ENCODE data around the gene GJB3.

Gene GJB3

DNA sequence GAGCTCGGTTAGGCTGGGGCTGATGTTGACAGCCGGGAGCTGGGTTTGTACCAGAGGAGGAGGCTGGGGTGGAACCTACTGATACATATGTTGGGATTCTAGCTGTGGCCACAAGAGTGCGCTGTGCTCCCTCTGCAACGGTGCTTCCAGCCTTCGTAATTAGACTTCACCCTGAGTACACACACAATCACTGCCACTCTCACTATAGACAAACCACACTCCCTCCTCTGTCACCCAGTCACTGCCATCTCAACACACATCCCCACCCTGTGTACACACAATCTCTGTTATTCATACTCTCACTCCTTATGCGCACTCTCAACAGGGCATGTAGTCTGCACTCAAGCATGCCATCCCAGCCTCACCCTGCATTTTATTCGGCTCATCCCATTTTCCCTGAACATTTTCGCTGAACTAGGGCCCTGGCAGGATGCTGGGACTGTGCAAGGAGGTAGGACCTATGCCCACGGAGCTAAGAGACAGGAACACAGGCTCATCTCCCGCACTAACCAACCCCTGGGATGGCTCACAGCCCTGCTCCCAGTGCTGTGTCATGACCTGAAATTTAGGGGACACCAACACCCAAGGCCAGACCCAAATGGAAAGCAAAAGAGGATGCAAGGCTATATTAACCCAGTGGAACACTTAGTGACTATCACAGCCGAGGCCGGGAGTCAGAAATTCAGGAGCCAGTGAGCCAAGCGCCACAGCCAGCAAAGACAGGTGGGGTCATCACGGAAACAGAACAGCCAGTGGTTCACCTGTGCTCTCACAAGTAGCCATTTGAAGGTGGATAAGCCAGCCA is 5.7 kb downstream of the GJB3 start:
- H3K4me1 ChIP-seq (ENCODE audit: insufficient read depth, insufficient read length) = peaks cover 6% of the 10 kb centered on the region

DNA sequence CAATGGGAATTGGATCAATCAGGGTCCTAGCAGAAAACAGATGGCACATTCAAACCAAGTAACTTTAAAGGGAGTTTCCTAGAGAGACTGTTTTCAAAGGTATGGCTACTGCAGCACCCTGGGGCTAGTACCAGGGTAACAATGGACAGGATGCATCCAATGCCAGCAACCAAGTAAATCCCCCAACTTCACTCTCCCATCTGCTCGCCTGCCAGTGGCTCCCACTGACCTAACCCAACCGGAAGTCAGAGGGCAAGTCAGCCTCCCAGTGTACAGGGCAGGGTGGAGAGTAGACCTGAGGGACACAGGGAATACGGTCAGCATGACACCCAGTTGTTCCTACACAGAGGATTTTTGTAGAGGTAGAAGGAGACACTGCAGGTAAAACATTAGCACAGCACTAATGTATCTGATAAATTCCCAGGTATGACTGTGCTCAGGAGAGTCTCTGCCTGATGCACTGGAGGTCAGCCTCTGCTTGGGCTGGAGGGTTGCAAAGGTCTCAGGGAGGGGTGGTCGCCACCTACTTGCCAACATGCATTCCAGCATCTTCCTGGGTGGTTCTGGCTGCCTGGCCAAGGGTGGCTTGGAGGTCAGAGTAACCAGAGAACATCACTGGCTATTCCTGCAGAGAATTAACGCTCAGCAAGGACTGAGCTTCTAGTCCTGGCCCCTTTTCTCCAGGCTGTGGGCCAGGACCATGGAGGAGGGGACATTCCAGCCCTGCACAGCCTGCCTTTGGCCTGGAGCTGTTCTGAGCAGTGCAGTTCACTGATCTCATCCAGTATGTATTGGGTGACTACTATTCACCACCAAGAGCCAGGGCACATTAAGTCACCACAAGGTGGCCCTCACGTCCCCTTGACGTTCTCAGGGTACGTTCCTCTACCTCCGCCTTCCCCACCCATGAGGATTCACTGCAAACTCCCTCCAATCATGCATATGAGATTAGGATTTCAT is 6.7 kb downstream of the GJB3 start:
- Histone ChIP-seq H3K4me1 (ENCODE audit: insufficient read depth, insufficient read length) (peaks cover 3% of the 10 kb centered on the region), H3K4me3 (ENCODE audit: insufficient read length, low read depth) (no peak overlapping the region), H3K9me3 (ENCODE audit: insufficient read depth, low read length) (no peaks in the 10 kb centered on the region), H3K36me3 (ENCODE audit: insufficient read depth, insufficient read length, low read length) (no peaks in the 10 kb centered on the region), H3K27me3 (ENCODE audit: insufficient read depth, insufficient read length) (peaks cover 7% of the 10 kb centered on the region), H3K9ac (ENCODE audit: insufficient read length, low read depth) (no peak overlapping the region)
- DNase-seq (ENCODE audit: low read depth, low spot score) = no peak
- TF ChIP-seq YY1 (IDR thresholded peaks at IDR 0.05; ENCODE audit: insufficient read depth, insufficient read length) = no peak
- no peak for TF ChIP-seq SUZ12 (IDR thresholded peaks at IDR 0.05; ENCODE audit: extremely low read depth, insufficient read depth, insufficient read length)
- no peak for TF ChIP-seq ZNF274 (IDR thresholded peaks at IDR 0.05; ENCODE audit: low read depth, low read length)

More for the DNA sequence above, 5.7 kb downstream of the GJB3 start:
- no peaks in the 10 kb centered on the region for H3K9me3 ChIP-seq (ENCODE audit: insufficient read depth, low read length)
- H3K27me3 ChIP-seq (ENCODE audit: insufficient read depth, insufficient read length) = peaks cover 17% of the 10 kb centered on the region
- peak; percentile 77 for DNase-seq (ENCODE audit: low read depth, low spot score)
- TF ChIP-seq SUZ12 (IDR thresholded peaks at IDR 0.05; ENCODE audit: extremely low read depth, insufficient read depth, insufficient read length) (no peak), ZNF274 (IDR thresholded peaks at IDR 0.05; ENCODE audit: low read depth, low read length) (no peak), YY1 (IDR thresholded peaks at IDR 0.05; ENCODE audit: insufficient read depth, insufficient read length) (no peak)
- no peaks in the 10 kb centered on the region for H3K36me3 ChIP-seq (ENCODE audit: insufficient read depth, insufficient read length, low read length)
- H3K9ac ChIP-seq (ENCODE audit: insufficient read length, low read depth) = peak overlapping the region; percentile 1
- no peak overlapping the region for H3K4me3 ChIP-seq (ENCODE audit: insufficient read length, low read depth)

DNA sequence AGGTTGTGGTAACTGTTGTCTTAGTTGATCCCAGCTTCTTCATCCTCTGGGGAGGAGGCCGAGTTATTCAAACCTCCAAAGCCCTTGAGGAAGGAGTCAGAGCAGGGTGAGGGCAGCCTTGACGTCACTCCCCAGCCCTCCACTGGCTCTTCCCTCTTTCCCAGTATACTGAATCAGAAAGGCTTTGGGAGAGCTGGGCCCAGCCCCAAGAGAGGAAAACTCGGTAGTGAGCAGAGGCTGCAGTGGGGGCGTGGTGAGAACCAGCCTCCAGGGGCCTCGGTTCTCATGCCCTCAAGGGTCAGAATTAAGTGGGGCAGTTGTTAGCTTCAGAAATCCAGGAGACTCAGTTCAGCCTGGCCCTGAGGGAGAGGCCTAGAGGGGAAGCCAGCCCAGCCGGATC is 10.0 kb downstream of the GJB3 start:
- Histone ChIP-seq H3K9me3 (ENCODE audit: insufficient read depth, low read length) (no peaks in the 10 kb centered on the region), H3K4me3 (ENCODE audit: insufficient read length, low read depth) (no peak overlapping the region), H3K27me3 (ENCODE audit: insufficient read depth, insufficient read length) (no peaks in the 10 kb centered on the region)

DNA sequence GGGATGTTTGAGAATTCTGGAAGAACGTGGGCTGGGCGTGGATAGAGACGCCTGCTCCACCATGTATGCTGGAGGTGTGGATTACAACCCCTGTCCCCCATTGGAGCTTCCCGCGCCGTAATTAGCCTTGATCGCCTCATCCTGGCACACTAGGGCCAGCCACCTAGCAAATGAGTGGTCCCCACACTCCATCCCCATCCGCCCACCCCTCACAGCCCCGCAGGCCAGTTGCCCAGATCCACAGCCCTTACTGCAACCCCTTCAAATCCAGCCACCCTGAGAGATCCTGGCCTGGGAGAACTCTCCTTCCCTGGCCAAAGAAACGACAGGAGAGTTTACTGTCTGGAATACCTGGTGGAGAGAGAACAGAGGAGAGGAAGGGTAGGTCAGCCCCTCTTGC is 11.4 kb downstream of the GJB3 start:
- TF ChIP-seq ZNF274 (IDR thresholded peaks at IDR 0.05; ENCODE audit: low read depth, low read length) (no peak), SUZ12 (IDR thresholded peaks at IDR 0.05; ENCODE audit: extremely low read depth, insufficient read depth, insufficient read length) (no peak), YY1 (IDR thresholded peaks at IDR 0.05; ENCODE audit: insufficient read depth, insufficient read length) (no peak)
- no peak for DNase-seq (ENCODE audit: low read depth, low spot score)
- H3K9ac ChIP-seq (ENCODE audit: insufficient read length, low read depth) = no peak overlapping the region
- no peaks in the 10 kb centered on the region for H3K36me3 ChIP-seq (ENCODE audit: insufficient read depth, insufficient read length, low read length)
- H3K4me1 ChIP-seq (ENCODE audit: insufficient read depth, insufficient read length) = peaks cover 4% of the 10 kb centered on the region
- H3K27me3 ChIP-seq (ENCODE audit: insufficient read depth, insufficient read length) = no peaks in the 10 kb centered on the region
- H3K4me3 ChIP-seq (ENCODE audit: insufficient read length, low read depth) = no peak overlapping the region
- H3K9me3 ChIP-seq (ENCODE audit: insufficient read depth, low read length) = no peaks in the 10 kb centered on the region

More for the DNA sequence above, 10.0 kb downstream of the GJB3 start:
- no peaks in the 10 kb centered on the region for H3K36me3 ChIP-seq (ENCODE audit: insufficient read depth, insufficient read length, low read length)
- H3K9ac ChIP-seq (ENCODE audit: insufficient read length, low read depth) = no peak overlapping the region
- no peak for TF ChIP-seq ZNF274 (IDR thresholded peaks at IDR 0.05; ENCODE audit: low read depth, low read length)
- no peak for TF ChIP-seq SUZ12 (IDR thresholded peaks at IDR 0.05; ENCODE audit: extremely low read depth, insufficient read depth, insufficient read length)
- no peak for TF ChIP-seq YY1 (IDR thresholded peaks at IDR 0.05; ENCODE audit: insufficient read depth, insufficient read length)
- H3K4me1 ChIP-seq (ENCODE audit: insufficient read depth, insufficient read length) = peaks cover 3% of the 10 kb centered on the region
- no peak for DNase-seq (ENCODE audit: low read depth, low spot score)

DNA sequence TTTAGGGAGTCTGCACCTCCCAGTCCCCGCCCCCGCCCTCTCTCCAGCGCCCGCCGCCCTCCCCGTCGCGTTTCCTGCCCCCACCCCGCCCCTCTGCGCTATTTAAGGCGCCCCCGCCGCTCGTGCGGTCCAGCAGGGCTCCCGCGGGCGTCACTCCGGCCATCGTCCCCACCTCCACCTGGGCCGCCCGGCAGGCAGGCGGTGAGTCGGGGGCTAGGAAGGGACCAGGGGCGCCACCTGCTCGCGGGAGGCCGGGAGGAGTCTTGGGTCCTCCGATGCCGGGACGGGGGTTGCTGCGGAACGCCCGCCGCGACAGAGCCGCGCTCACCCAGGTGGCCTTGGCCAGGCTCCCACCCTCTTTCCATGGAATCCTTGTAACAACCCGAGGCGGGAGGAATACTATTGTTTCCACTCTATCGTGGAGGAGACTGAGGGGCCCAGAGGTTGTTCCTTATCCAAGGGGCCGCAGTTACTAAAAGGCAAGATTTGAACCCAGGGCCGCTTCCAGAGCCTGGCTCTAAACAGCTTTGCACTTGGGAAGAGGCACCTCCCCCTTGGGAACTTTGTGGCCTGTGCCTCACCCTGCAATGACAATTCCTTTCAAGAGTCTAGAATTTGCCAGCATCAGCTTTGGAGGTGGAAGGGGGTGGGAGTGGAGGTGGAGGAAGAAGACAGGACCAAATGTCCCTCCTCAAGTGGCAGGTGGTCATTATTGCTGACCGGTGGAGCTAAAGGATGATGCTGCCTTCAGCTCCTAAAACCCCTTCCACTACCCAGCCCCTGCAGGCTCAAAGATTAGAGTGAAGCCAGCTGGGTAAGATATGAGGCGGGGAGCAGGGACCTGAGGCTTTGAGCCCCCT is 12.1 kb downstream of the GJB3 start, which contains the start of gene GJA4:
TSS of gene GJA4 (plus strand) at position 132 of the 860 bp plus-strand sequence. CDS start 1,215 bp downstream, outside the sequence.
- H3K4me1 ChIP-seq (ENCODE audit: insufficient read depth, insufficient read length) = peaks cover 4% of the 10 kb centered on the region
- no peaks in the 10 kb centered on the region for H3K36me3 ChIP-seq (ENCODE audit: insufficient read depth, insufficient read length, low read length)
- TF ChIP-seq ZNF274 (IDR thresholded peaks at IDR 0.05; ENCODE audit: low read depth, low read length) = no peak
- TF ChIP-seq SUZ12 (IDR thresholded peaks at IDR 0.05; ENCODE audit: extremely low read depth, insufficient read depth, insufficient read length) = no peak
- no peak for TF ChIP-seq YY1 (IDR thresholded peaks at IDR 0.05; ENCODE audit: insufficient read depth, insufficient read length)
- H3K9ac ChIP-seq (ENCODE audit: insufficient read length, low read depth) = no peak within 1 kb of the TSS
- no peak within 1 kb of the TSS for H3K4me3 ChIP-seq (ENCODE audit: insufficient read length, low read depth)
- H3K27me3 ChIP-seq (ENCODE audit: insufficient read depth, insufficient read length) = no peaks in the 10 kb centered on the region
- no peaks in the 10 kb centered on the region for H3K9me3 ChIP-seq (ENCODE audit: insufficient read depth, low read length)
- no peak for DNase-seq (ENCODE audit: low read depth, low spot score)

DNA sequence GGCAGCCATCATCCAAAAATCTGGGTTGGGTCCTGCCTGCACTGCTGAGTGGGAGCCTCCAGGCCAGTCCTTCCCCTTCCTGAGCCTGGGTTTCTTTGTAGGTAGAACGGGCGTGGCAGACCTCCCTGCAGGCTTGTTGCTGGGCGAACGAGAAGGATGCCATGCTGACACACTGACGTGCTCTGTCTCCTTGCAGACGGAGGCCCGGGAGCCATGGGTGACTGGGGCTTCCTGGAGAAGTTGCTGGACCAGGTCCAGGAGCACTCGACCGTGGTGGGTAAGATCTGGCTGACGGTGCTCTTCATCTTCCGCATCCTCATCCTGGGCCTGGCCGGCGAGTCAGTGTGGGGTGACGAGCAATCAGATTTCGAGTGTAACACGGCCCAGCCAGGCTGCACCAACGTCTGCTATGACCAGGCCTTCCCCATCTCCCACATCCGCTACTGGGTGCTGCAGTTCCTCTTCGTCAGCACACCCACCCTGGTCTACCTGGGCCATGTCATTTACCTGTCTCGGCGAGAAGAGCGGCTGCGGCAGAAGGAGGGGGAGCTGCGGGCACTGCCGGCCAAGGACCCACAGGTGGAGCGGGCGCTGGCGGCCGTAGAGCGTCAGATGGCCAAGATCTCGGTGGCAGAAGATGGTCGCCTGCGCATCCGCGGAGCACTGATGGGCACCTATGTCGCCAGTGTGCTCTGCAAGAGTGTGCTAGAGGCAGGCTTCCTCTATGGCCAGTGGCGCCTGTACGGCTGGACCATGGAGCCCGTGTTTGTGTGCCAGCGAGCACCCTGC is 13.2 kb downstream of the GJB3 start:
- Histone ChIP-seq H3K9me3 (ENCODE audit: insufficient read depth, low read length) (no peaks in the 10 kb centered on the region), H3K27me3 (ENCODE audit: insufficient read depth, insufficient read length) (no peaks in the 10 kb centered on the region), H3K9ac (ENCODE audit: insufficient read length, low read depth) (no peak overlapping the region), H3K4me1 (ENCODE audit: insufficient read depth, insufficient read length) (peaks cover 4% of the 10 kb centered on the region), H3K36me3 (ENCODE audit: insufficient read depth, insufficient read length, low read length) (no peaks in the 10 kb centered on the region), H3K4me3 (ENCODE audit: insufficient read length, low read depth) (no peak overlapping the region)
- DNase-seq (ENCODE audit: low read depth, low spot score) = no peak
- TF ChIP-seq YY1 (IDR thresholded peaks at IDR 0.05; ENCODE audit: insufficient read depth, insufficient read length) (no peak), SUZ12 (IDR thresholded peaks at IDR 0.05; ENCODE audit: extremely low read depth, insufficient read depth, insufficient read length) (no peak), ZNF274 (IDR thresholded peaks at IDR 0.05; ENCODE audit: low read depth, low read length) (no peak)

All from NT2/D1 (cell line).